NCI-H82 (cell line): ENCODE measurements around the gene KIAA1755.

Experiments
- DNase-seq: peaks from one replicate; lab custom pipeline; 2025; lab: John Stamatoyannopoulos, UW

KIAA1755 gene

DNA sequence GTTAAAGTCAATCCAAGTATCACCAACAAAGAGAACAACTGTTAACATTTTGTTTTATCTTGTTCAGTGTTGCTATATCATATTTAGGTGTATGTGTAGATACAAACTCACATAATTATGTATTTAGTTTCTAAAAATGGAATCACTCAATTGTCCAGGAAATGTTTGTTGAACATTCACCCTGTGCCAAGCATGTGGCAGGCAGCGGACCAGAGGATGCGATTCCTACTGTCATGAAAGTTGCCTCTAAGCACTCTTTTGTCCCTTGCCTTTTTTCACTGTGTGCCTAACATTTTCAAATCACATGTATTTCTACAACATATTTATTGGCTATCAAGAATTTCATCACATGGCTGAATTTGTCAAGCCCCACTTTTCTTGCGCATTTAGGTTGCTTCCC, 78.6 kb downstream of the KIAA1755 start:
- no peak for DNase-seq

DNA sequence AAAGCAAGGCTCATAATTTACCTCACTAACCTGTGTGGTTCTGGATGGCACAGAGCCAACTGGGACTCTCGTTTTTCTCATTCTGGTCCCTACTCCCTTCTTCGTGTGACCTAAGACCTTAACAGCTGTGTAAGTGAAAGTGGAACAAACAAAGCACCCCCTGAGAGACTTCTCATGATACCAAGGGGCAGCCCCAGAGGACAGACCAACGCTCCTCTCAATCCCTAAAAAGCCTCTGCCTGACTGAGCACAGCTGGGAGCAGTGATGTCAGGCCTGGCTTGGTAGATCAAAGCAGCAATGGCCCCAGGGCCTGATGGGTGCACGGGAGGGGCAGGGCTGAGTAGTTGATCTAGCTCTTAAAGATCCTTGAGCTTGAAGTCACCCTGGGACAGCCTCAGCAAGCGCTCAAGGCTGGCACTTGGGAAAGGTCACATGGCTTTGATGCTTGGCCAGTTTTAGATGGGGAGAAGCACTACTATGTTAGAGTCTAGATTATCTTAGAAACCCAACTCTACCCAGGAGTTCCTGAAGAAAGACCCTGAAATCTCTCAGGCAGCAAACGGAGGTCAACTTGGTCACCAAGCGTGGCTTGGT, 79.2 kb downstream of the KIAA1755 start:
- DNase-seq: no peak

GRCh38 chr20:38180781-38181180, 79.8 kb downstream of the KIAA1755 start:
- no peak for DNase-seq

DNA sequence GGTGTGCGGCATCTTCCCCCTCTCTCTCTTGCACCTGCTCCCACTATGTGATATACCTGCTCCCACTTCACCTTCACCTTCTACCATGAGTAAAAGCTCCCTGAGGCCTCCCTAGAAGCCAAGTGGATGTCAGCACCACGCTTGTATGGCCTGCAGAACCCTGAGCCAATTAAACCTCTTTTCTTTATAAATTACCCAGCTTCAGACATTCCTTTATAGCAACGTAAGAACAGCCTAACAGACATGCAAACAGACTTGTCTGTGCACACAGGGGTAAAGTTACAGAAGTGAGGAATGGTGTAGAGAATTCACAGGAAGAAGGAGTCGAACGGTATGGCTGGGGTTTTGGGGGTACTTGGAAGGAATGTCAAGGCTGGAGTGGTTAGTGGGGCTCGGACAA, 80.7 kb downstream of the KIAA1755 start:
- DNase-seq: no peak

DNA sequence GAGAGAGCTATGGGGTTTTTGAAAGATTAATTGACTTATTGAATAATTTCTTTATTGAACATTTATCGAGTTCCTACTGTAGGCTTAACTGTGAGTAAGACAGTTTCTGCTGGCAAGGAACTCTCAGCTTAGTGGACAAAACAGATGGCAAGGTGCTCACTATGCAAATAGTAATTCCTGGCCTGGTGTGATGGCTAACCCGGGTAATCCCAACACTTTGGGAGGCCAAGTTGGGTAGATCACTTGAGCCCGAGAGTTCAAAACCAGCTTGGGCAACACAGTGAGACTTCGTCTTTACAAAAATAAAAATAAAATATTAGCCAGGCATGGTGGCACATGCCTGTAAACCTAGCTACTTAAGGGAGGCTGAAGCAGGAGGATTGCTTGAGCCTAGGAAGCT, 82.0 kb downstream of the KIAA1755 start:
- DNase-seq: peak; percentile 84

- DNase-seq: no peak
Measured at GRCh38 chr20:38178065-38178491, 82.5 kb downstream of the KIAA1755 start.

DNA sequence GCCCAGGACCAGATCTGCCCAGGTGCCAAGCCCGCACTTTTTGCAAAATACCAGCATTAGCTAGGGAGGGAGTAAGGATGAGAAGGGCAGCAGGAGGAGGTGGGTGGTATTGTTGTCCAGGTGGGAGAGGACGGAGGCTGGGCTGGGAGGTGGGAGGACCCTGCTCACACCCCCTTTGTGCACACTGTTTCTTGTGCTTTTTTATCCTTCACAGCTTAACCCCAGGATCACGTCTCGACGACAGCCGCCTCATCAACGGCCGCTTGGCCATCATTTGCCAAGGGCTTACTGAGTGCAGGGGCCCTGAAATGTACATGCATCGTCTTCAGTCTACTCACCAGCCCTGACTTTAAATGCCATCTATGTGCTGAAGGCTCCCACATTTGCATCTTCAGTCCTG, 83.3 kb downstream of the KIAA1755 start:
- peak; percentile 17 for DNase-seq

- peak; percentile 72 for DNase-seq
Measured at GRCh38 chr20:38175304-38176180, 85.0 kb downstream of the KIAA1755 start.

GRCh38 chr20:38173237-38174156, 87.0 kb downstream of the KIAA1755 start:
- DNase-seq: peak; percentile 31

GRCh38 chr20:38172408-38172807, 88.1 kb downstream of the KIAA1755 start:
- peak; percentile 29 for DNase-seq

DNA sequence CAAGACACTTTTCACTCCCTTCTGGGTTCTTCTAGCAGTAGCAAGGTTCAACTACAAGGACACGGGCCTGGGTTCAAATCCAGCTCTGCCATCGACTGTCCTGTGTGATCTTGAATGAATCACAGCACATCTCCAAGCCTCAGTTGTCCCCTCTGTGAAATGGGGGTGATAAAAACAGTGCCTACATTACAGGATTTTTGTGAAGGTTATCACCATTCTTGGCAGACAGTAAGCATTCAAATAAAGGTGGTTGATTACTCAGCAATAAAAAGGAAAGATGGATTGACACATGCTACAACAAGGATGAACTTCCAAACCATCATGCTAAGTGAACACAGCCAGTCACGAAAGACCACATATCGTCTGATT, 88.9 kb downstream of the KIAA1755 start:
- no peak for DNase-seq

DNA sequence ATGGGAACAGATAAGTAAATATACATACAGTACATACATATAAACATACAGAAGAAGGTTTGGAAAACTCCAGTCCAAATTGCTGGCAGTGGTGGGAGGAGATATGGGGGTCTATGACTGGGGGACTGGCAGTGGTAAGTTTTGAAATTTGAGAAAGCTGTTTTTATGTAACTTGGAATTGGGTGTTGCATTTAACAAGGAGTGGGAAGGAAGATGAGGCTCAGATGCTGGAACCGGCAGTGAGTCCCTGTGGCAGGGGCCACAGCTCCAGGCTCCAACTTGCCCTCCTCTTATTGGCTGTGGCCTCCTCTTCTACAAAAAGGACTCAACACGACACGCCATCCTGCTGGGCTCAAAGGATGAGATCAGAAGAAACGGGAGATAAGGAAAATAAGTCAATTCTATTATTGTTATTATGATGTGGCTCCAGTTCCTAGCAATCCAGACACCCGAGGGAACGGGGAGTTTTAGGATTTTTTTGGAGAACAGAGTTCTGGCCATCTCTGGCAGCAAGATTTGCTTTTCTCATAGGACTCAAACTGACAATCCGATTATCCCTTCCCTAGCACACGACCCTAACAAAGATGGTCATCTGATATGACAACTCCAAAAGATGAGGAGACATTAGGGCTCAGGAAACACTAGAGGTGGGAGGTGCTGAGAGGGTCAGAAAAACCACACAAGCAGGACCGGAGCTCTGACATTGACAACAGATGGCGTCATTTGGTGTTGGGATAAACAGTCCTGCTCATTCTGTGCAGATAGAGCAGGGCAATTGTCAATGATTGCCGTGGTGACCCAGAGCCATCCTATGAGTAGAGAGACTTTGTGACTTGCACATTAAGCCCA, 89.5 kb downstream of the KIAA1755 start:
- DNase-seq: peak; percentile 87

- DNase-seq: no peak
Measured at GRCh38 chr20:38170219-38170825, 90.2 kb downstream of the KIAA1755 start.

DNA sequence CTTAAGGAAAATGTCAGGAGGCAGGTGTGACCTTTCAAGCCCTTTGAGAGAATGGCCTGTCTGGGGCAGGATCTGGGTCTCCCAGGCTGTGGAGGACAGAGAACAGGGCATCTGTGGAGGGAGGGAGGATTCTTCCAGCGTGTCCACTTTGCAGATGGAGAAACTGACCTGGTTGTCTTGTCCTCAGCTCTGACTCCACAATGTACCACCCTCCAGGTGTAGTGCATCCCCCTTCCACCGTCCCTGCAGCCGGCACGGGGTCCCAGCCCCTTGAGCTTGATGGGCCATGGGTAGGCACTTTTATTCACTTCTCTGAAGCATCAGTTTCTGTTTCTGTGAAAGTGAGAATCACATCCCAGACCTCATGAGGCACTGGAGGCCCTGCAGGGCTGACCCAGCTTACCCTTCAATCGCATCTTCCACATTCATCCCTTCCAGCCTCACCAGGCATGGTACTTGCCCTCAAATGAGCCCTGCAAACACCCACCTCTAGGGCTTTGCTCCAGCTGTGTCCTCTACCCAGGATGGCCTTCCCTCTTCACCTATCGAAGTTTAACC, 90.8 kb downstream of the KIAA1755 start:
- no peak for DNase-seq

- no peak for DNase-seq
Measured at GRCh38 chr20:38168791-38169589, 91.5 kb downstream of the KIAA1755 start.

- DNase-seq: peak; percentile 24
Measured at GRCh38 chr20:38167851-38168760, 92.4 kb downstream of the KIAA1755 start.

- no peak for DNase-seq
Measured at GRCh38 chr20:38167328-38167850, 93.1 kb downstream of the KIAA1755 start.

- DNase-seq: no peak
Measured at GRCh38 chr20:38166703-38167233, 93.8 kb downstream of the KIAA1755 start.
